ENCODE data around the gene SIPA1L3.

DNA sequence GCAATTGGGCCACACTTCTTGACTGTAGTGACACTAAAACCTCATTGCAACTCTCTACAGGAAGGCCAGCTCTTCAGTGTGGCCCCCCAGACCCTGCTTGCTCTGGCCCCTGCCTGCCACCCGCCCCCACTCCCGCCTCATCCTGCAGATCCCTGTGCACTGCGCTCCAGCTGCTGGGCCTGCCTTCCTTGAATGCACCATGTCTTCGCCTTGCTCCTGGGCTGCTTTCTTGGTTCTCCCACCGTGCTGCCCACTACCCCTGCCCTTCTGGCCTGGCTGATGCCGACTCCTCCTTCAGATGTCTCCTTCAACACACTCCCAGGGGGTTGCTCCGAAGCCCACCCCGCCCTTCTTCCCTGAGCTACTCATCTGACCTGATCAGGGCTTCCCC lies 98.2 kb downstream of the SIPA1L3 start:
- TF ChIP-seq, protein P1, sequence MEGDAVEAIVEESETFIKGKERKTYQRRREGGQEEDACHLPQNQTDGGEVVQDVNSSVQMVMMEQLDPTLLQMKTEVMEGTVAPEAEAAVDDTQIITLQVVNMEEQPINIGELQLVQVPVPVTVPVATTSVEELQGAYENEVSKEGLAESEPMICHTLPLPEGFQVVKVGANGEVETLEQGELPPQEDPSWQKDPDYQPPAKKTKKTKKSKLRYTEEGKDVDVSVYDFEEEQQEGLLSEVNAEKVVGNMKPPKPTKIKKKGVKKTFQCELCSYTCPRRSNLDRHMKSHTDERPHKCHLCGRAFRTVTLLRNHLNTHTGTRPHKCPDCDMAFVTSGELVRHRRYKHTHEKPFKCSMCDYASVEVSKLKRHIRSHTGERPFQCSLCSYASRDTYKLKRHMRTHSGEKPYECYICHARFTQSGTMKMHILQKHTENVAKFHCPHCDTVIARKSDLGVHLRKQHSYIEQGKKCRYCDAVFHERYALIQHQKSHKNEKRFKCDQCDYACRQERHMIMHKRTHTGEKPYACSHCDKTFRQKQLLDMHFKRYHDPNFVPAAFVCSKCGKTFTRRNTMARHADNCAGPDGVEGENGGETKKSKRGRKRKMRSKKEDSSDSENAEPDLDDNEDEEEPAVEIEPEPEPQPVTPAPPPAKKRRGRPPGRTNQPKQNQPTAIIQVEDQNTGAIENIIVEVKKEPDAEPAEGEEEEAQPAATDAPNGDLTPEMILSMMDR (IDR thresholded peaks at IDR 0.05; ENCODE audit: low read length): no peak
- no peak for TF ChIP-seq EZH2 (IDR thresholded peaks at IDR 0.05; ENCODE audit: borderline replicate concordance, low read length)

All from OCI-LY1 (cell line).